ENCODE results near the gene HSP90AB1. TPM values are rescaled to one million over a fixed set of nuclear protein-coding genes. Genes with fewer than 3 reads are reported as not detected.

The HSP90AB1 gene
- total and polyA plus RNA-seq, 9 of the 15 experiments (the other 6 are each of a cell fraction or from before 2014, with no cell fraction given), result 1,780 to 3,358 (median 2,262) TPM

- TF ChIP-seq REST (IDR thresholded peaks at IDR 0.05; ENCODE audit: borderline replicate concordance), result peak; percentile 41
- TF ChIP-seq REST (CRISPR knock-in tag; IDR thresholded peaks at IDR 0.05; ENCODE audit: low read depth), result no peak
- no peak for TF ChIP-seq ARHGAP35 (IDR thresholded peaks at IDR 0.05; ENCODE audit: partially characterized antibody)
- TF ChIP-seq NFIC (IDR thresholded peaks at IDR 0.05), result no peak
- peak; percentile 12 for TF ChIP-seq BRD9 (IDR thresholded peaks at IDR 0.05; ENCODE audit: low read depth, partially characterized antibody)
- no peak for TF ChIP-seq TRIM28 (IDR thresholded peaks at IDR 0.05)
- TF ChIP-seq AFF4 (CRISPR knock-in tag; IDR thresholded peaks at IDR 0.05), result peak; percentile 98
- TF ChIP-seq CCNT2 (IDR thresholded peaks at IDR 0.05; ENCODE audit: borderline replicate concordance, extremely low read depth, insufficient read length, low read depth, low read length), result peak; percentile 98
- no peak for TF ChIP-seq TAF1 (IDR thresholded peaks at IDR 0.05; ENCODE audit: control insufficient read depth, extremely low read depth, insufficient read depth, low read length, severe bottlenecking)
Measured at GRCh38 chr6:44247338-44248302, 719 bp downstream of the HSP90AB1 start (continued).

All from K562 (cell line).